GM10847 (cell line): Measurements from ENCODE around the gene SCP2D1.

Experiments used
- POLR2A ChIP-seq: IDR thresholded peaks from 2 replicates; pipeline ENCODE4 v1.6.1; 2011; ENCODE audit not compliant: insufficient read length; ENCODE audit errors: extremely low read depth

SCP2D1 gene

DNA sequence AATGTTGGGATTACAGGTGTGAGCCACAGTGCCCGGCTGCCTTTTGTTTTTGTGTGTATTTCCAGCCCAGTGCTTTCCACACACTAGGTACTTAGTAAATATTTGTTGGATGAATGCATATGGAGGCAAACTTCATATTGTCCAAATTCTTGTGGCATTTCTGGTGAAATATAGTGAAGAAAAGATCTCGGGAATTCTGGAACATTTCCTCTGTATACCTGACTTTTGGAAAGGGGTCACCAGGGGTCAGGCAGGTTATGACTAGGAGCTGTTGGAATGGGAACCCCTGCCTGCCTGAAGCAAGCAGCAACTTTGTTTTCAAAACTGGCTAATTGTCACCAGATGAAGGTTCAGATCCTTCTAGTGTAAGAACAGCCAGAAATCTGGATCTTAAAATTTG is 12.1 kb upstream of the SCP2D1 start:
- TF ChIP-seq POLR2A: no peak

DNA sequence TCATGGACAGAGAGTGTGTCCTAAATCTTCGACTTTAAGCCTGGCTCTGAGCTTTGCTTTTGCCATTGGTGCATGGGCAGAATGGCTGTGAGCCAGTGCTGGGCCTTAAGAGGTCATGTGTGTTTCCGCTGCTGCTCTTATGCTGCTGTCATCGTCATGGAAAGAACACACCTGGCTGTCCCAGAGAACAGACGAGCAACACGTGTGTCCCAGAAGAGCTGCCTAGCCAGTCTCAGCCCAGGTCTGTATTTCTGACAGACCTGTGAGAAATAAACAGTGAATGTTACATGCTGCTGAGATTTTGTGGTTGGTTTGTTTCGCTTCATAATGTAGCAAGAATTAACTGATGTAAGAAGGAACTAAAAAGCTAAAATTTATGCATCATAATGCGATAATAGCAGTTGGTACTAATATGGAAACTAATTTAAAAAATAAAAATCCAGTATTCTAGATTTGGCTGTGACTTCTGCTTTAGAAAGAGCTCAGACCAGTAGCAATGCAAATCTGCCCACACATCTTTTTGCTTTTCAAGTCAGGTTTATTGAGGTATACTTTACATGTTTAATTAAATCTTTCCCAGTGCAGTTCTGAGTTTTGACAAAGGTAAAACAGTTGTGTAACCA is 11.5 kb upstream of the SCP2D1 start:
- no peak for TF ChIP-seq POLR2A

- no peak for TF ChIP-seq POLR2A
Observed at GRCh38 chr20:18805881-18806280, 7.7 kb upstream of the SCP2D1 start.

- no peak for TF ChIP-seq POLR2A
Observed at GRCh38 chr20:18808712-18809111, 4.9 kb upstream of the SCP2D1 start.

GRCh38 chr20:18811186-18811585 is 2.4 kb upstream of the SCP2D1 start:
- no peak for TF ChIP-seq POLR2A

DNA sequence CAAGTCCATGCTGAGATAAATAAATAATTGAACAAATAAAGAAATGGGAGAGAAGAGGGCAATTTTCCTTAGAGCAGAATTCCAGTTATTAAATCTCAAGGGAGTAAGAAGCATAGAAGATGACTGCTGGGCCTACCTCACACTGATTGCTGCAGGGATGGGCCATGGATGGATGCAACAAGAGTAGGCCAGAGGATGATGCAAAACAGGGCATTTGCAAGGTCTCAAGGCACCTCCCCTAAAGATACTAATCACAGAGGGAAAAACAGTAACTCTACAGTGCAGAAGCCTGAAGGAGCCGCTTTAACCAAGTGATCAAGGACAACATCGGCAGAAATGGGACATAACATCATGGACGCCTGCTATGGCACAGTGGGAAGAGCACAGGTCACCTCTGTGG is 1.7 kb upstream of the SCP2D1 start:
- TF ChIP-seq POLR2A: no peak

DNA sequence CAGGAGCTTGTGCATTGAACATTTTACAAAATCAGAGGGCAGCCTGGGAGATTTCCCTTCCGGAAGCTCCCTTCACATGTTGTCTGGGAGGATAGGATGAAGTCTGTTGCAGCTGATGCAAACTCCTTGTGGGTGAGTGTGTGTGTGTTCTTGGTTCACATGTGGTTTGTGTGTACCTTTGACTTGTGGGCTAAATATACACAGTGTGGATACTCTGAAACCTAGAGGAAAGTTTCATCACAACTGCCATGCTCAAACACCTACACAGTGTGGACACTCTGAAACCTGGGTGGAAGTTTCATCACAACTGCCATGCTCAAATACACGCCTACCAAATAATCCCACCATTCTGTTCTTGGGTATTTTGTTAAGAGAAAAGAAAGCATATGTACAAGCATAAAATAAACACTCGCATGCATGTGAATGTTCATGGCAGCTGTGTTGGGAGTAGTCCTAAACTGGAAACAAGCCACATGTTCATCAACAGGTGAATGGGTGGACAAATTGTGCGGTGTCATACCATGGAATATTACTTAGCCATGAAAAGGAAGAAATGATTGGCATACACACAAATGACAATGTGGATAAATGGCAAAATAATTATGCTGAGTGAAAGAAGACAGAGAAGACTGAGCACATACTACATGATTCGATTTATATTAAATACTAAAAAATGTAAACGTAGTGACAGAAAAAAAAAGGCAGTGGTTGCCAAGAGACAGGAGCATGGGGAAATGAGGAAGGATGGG is 1.8 kb downstream of the SCP2D1 start:
- TF ChIP-seq POLR2A: no peak

DNA sequence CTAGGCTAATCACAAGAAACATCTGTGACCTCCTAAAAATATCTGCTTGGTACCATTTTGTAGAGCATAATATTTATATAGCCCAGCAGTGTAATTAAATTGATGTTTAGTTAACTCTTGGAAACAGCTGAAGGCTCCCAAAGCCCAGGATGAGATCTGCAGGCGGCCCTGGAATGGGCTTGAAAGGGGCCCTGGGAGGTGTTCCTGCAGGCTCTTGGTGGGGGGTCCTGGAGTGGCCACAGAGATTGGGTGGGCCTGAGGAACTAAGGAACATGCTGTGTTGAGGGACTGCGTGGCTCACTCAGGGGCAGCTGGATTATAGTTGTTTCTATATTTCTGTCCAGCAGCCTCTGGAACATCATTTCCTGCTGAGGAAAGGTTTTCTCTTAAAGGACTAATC is 9.2 kb downstream of the SCP2D1 start:
- no peak for TF ChIP-seq POLR2A

GRCh38 chr20:18831830-18832499 is 18.4 kb downstream of the SCP2D1 start:
- TF ChIP-seq POLR2A: no peak

DNA sequence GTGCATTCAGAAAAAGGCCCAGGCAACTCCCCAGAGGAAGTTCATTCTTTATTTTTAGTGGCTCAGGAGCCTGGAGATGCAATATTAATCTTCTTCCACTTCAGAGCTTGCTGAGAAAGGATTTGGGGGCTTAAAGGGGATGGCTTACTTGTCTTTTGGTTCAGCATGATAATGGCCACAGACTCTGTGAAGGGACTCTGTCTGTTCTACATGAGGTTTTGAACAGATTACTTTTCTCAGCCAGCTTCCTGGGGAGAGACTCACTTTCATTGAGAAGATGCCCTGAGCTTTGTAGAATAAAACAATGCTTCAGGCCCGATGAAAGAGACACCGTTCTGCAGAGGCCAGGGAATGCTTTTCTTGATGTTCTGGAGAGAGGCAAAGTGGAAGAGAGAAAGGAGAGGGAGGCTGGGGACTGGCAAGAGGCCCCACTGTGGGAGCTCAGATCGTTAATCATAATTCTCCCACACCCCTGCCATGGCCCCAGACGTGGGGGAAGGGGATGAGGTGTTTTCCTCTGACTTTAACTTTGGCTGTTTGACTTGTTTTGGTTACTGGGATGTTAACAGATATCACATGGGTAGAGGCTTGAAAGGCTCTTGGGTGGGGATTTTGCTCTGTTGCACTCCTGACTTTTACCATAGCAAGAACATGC is 19.1 kb downstream of the SCP2D1 start:
- no peak for TF ChIP-seq POLR2A

DNA sequence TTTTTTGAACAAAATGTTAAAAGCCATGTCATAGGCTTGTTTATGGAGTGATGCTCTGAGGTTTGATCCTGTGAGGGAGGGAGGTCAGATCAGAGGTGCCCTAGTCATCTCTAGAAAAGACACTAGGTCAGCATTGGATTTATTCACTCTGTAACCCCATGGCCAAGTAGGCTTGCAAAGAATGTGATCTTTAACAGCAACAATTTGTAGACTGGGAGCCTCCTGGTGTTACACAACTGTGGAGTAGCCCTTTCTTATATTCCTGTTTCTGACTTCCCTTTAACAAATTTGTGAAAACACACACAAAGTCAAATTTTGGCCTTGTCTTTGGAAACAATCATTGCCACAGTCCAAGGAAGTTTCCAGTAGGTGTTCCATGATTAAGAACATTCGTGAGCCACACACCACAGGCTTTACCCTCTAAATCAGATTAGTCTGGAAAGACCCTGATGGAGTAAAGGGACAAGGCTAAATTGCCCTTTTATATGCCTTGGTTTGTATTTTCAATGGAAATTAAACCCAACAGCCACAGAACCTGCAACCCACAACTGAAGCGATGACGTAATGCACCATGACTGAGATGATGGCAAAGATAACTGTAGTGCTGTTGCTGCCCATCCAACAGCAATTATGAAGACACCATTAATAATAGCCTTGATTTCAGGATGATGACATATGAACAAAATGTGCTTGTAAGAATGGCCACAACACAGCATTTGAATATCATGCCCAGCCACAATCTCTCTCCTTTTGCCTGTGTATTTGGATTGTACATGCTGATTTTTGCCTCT is 22.1 kb downstream of the SCP2D1 start:
- no peak for TF ChIP-seq POLR2A

DNA sequence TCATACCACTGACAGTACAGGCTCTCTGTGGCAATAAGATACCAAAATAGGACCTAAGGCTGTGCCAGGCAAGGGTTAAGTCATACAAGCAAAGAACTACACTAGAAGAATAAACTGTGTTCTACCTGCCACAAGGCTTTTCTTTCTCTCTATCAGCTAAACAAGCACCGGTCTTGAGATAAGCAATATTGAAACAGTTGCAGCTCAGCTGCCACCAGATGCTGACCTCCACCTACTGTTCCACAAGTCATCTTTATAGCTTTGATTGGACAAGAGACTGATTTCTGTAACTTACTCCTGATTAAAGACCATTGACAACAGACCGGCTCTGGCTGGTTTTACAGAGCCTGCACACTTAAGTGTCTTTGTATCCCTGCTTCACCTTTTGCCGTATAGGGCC is 24.1 kb downstream of the SCP2D1 start:
- no peak for TF ChIP-seq POLR2A

DNA sequence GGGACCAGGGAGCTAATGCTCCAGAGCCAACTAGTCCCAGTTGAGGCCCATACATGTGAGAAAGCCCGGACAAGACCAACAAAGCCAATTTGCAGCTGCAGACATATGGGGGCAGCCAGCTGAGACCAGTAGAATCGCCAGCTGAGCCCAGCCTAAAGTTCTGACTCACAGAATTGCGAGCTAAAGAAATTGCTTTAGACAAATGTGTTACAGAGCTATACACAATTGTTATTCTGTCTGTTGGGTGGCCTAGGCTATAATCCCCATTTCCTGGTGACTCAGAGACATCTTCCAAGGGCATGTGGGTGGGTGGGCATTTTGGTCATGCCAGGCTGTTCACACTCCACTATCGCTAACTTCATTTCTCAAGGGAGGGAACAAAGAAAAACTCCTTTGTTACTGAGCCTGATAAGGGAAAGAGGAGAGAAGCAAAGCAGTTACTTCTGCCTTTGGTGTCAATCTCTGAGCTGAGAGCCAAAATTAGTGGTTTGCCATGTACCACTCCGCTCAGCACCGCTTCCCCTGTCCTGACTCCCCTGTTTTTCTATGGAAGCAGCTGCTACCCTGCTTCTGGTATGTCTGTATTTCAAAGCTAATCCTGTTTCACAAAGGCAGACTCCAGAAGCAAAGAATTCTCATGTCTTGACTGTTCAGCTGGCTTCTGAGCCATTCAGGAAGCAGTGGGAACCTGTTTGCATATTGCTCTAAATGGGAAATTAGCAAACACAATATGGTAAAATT is 26.1 kb downstream of the SCP2D1 start:
- no peak for TF ChIP-seq POLR2A

DNA sequence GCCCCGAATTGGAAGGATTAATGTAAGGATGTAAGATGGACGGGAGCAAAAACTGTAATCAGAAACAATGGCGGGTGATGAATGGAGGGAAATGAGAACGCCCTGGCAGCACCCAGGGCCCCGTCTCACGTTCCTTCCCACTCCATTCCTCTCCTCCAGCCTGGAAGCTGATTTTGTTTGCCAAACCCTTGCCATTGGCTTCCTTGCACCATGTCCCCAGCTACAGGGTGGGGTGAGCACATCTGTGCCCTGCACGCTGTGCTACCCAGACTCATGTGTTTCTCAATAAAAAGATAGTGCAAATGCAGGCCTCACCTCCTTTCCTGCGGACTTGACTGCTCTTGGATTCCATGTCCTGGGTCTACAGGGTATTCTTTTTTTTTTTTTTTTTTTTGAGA is 26.7 kb downstream of the SCP2D1 start:
- TF ChIP-seq POLR2A: no peak
